Activated CD4-positive, alpha-beta T cell treated with anti-CD3 and anti-CD28 coated beads for 48 hours (primary cell): Measurements from ENCODE around the gene ZNRF3.
A peak's percentile ranks its signal among the peaks of the same experiment; 100 is the strongest.
"Not testable (repeated sequence)": the region's sequence is repeated elsewhere in the genome, so short reads cannot be mapped to it uniquely, and the experiment has no call there.

Experiments used
- DNase-seq: peaks from one replicate; pipeline ENCODE4 v3.0.0-alpha.2; 2020

ZNRF3 gene

DNA sequence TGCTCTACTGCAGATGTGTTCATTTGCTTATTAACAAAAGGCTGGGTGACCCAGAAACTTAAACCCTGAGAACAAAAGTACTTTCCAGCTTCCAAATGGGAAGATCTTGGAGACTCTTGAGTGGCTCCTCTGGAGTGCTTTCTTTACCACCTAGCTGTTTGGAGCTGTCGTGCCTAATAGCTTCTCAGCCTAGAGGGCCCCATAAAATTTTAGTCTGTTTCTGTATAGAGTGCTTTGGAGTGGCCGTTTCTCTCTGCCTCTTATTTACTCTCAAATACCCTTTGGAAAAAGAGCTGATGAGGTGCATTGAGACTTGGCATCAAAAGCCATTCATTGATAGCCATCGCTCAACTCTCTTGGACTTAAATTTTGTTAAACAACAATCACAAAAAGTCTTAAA, 50.7 kb downstream of the ZNRF3 start:
- DNase-seq, result no peak

- no peak for DNase-seq
Measured at GRCh38 chr22:28935140-28935539, 51.8 kb downstream of the ZNRF3 start.

DNA sequence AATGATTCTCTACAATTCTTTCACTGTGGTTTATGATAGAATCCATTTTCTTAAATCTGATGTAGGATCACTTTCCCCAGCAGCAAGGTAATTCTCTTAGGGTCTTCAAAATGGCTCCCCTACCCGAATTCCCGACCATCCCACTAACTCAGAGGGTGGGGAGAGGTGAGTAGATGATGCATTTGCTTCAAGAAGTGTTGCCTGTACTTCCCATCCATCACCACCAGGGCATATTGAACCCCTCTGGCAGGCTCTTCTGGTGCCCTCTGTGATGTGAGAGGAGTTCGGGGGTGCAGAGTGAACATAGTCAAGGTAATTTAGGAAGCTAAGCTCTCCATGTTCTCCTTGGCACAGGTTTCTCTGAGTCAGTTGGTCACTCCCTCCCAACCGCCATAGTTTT, 52.3 kb downstream of the ZNRF3 start:
- peak; percentile 7 for DNase-seq

GRCh38 chr22:28936200-28936599, 52.8 kb downstream of the ZNRF3 start:
- DNase-seq, result no peak

DNA sequence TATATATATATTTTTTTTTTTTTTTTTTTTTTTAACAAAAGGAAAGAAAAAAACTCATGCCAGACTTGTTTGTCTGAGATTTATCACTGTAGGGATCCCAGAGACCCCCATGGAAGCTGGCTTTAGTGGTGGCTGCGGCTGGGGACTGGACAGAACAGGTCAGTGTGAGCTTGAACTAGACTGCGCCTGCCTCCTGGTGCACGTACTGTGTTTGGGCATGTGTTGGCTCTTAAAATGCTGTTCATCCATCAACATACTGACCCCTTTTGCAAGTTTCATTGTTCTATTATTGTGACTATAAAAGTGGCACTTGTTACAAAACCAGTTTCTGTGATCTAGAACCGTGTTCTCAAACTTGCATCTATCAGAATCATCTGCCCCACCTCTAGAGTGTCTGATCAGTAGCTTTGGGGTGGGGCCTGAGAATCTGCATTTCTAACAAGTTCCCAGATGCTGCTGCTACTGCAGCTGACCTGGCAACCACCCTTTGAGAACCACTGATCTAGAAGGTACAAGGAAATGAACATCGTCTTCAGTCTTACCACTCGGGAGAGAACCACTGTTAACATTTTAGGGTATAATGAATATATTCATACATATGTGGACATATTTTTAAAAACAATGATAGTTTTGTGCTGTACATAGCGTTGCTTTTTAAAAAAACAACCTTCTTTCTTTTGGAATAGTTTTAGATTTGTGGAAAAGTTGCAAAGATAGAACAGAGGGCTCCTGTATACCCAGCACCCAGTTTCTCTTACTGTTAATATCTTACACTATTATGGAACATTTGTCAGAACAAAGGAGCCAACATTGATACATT, 54.0 kb downstream of the ZNRF3 start:
- DNase-seq, result no peak

GRCh38 chr22:28938286-28938833, 55.0 kb downstream of the ZNRF3 start:
- DNase-seq, result no peak

DNA sequence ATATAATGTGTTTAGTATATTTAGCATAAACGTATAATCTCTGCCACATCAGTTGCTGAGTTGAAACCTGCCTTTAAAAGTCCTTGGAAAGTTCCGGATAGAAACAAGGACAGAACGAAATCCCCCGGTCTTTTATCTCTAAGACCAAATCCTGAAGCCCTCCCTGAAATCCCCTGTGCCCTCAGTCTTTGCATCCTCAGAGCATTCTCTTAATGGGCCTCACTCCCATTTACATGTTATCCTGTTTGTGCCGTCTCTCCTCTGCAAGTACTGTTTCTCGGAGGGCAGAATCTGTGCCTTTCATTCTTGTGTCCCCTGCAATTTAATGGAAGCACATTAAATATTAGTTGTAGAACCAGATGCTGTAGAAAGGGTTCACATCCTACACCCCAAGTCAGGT, 56.0 kb downstream of the ZNRF3 start:
- DNase-seq, result no peak

DNA sequence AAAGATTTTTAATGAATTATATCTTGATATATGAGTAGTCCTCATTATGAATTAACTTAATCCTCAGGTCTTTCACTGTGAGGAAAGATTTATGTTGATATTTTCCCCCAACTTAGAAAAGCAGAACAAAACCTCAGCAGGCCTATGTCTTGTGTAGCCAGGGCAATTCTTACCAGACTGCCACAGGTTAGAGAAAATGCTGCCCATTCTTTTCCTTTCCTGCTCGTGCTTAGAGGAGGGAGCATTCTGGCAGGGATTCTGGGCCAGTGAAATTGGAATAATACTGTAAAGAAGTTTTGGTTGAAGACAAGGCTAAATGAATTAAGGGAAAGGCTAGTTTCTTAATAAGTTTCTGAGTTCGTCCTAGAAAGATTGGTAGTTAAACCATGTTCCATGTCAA, 56.6 kb downstream of the ZNRF3 start:
- DNase-seq, result no peak

GRCh38 chr22:28940441-28940840, 57.1 kb downstream of the ZNRF3 start:
- no peak for DNase-seq

DNA sequence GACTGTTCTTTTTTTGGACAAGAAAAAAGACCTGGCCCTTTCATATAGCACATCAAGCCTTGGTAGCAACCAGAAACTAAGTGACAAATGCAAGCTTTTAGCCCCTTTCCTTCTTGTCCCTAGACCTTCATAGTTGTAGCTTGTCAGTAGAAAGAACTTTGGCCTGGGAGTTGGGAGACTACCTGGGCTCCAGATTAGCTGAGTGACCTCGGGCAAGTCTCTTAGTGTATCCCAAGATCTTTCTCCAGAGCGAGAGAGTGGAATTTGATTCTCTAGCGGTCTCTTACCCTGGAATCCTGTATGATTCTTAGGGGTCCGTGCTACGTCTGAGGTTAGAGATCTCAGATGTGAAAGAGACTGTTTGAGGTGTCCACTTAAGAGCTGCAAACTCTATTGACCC, 59.0 kb downstream of the ZNRF3 start:
- DNase-seq, result no peak

DNA sequence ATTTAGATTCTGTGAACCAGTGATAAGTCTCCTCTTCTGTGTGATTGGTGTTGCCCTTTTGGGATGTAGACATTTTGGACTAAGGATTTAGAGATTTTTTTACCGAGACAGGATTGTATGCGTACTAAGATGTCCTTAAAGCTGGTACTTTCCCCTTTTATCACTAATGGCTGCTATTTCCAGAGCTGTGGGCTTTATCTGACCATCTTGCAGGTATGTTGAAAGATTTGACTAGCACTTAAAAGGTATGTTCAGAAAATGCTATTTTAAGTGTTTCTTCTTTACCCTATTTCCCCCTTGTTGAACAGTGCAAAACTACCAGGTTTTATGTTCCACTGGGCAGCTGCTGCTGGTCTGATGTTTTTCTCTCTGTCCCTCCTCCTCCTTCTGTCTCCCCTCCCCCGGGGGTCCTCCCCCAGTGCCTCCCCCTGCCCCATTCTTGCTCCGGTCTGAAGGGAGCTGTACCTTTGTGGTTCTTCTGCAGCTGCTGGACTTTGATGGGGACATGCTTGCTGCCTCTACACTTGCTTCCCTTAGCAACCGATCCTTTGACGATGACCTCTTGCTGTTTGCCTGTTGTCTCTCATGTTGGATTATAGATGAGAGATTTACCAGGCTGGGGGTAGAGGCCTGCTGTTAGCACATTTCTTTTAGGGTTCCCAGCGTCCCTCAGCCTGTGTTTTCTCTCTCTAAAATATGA, 59.6 kb downstream of the ZNRF3 start:
- no peak for DNase-seq

- no peak for DNase-seq
Measured at GRCh38 chr22:28943501-28943879, 60.1 kb downstream of the ZNRF3 start.

- DNase-seq, result no peak
Measured at GRCh38 chr22:28947125-28947524, 63.8 kb downstream of the ZNRF3 start.

GRCh38 chr22:28948424-28948823, 65.1 kb downstream of the ZNRF3 start:
- no peak for DNase-seq

DNA sequence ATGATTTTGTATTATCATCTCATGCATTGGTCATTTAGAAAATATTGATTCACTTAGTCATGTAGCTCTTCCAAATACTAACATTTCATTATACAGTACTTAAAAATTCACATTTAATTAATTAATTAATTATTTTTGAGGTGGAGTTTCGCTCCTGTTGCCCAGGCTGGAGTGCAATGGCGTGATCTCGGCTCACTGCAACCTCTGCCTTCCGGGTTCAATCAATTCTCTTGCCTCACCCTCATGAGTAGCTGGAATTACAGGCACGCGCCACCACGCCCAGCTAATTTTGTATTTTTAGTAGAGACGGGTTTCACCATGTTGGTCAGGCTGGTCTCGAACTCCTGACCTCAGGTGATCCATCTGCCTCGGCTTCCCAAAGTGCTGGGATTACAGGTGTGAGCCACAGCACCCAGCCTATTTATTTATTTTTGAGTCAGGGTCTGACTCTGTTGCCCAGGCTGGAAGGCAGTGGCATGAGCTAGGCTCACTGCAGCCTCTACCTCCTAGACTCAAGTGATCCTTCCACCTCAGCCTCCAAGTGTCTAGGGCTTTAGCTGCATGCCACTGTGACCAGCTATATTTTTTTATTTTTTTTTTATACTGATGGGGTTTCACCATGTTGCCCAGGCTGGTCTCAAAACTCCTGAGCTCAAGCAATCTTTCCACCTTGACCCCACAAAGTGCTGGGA, 65.6 kb downstream of the ZNRF3 start:
- DNase-seq, result not testable (repeated sequence)

DNA sequence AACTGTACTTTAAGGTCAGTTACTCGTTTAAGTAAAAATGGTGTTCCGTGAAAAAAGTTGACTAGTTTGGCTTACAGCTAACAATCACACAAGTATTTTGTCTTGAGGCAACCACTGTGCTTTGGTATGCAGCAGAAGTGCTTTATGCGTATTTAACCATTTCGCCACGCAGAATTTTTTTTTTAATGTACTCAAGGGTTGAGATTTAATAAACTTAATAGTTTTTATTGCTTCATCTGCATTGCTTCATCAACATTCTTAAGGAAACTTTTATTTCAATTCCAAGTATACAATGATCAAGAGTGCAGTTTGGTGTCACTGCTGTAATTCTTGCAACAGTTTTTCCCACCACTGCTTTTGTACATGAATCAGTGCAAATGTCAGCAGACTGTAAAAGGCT, 66.4 kb downstream of the ZNRF3 start:
- no peak for DNase-seq

DNA sequence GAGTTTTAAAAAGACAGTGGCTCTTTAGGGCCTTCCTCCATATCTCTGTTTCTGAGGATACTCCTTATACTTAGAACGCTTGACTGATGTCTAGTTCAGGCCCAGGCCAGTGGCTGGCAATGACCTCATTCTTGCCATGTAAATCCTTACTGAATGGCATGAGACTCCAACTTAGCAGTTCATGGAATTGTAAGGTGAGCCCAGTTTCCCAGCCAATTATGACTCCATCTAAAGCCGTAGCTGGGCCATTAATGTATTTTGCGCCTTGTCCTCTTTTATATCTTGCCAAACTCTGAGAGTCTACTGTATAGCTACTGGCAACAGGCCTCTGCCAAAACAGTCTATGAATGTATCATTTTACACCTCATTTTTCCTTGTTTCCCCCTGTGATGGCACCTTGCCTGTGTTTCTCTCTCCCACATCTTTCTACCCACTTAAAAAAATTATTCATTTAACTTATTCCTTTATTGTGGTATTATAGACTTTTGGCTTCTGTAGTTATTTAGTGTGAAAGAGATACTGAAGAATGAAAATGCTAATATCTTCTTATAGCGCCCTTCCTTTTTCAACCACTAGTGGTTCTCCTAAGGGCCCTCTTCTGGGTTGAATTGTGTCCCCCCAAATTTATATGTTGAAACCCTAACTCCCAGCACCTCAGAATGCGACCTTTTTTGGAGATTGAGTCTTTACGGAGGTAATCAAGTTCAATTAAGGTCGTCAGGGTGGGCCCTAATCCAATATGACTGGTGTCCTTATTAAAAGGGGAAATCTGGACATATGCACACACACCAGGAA, 67.4 kb downstream of the ZNRF3 start:
- DNase-seq, result no peak

- no peak for DNase-seq
Measured at GRCh38 chr22:28951530-28951929, 68.2 kb downstream of the ZNRF3 start.

DNA sequence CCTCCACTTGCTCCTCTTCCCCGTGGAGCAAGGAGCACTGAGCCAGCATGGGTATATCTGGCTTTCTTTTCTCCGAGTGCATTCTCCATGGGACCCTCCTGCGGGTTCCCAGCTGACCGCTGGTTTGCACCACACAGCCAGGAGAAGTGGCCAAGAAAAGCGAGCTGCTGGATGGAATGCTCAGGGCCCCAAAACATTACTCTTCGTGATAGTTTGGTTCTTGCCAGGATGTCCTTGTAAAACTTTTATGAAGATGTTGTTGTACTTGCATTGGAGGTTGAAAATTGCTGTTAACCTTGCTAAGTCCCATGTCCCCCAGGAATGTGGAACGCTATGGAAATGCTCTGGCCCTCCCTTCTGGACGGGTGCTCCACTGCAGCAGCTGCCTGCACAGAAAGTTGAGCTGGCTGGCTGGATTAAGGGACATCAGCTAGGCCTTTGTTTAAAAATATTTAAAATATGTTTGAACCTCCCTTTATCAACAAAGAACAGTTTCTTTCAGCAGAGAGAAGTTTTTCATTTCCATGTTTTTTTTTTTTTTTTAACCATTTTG, 68.7 kb downstream of the ZNRF3 start:
- no peak for DNase-seq

GRCh38 chr22:28952857-28953256, 69.5 kb downstream of the ZNRF3 start:
- no peak for DNase-seq

- no peak for DNase-seq
Measured at GRCh38 chr22:28953403-28953802, 70.0 kb downstream of the ZNRF3 start.
